ENCODE results near the gene IGLL1.
A peak's percentile ranks its signal among the peaks of the same experiment; 100 is the strongest.
"Not testable (repeated sequence)": the region's sequence is repeated elsewhere in the genome, so short reads cannot be mapped to it uniquely, and the experiment has no call there.

Gene IGLL1

DNA sequence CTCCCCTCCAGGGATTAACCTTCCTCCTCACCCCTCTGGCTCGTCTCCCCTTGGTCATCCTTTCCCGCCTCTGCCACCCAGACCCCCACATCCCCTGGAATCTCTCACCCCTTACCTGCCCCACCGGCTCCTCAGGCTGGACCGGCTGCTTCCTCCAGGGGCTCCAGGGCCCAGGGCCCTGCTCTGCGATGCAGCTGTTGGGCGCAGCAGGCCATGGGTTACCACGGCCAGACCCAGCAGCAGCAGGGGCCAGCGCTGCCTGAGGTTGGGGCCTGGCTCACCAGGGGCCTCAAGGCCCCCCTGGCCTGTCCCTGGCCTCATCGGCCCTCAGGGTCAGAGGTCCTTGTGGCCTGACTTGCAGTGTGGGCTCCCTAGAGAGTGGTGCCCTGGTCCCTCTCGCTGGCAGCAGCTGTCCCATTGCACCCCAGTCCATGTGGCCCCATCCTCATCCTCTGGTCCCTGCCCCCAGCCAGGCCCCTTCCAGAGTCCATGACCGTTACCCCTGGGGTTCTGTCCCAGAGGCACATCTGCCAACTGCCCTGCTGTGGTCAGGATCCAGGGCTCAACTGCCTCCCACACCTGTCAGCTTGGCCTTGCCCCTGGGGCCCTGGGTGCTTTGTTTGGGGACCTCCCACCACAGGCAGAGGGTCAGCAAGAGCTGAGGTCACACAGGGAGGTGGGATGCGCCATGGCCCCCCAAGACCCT lies at the start of gene IGLL1:
TSS of gene IGLL1 (minus strand) at position 421 of the 706 bp plus-strand sequence. CDS start at position 321, 100 bp downstream.
- DNase-seq (ENCODE audit: low read depth), result no peak

DNA sequence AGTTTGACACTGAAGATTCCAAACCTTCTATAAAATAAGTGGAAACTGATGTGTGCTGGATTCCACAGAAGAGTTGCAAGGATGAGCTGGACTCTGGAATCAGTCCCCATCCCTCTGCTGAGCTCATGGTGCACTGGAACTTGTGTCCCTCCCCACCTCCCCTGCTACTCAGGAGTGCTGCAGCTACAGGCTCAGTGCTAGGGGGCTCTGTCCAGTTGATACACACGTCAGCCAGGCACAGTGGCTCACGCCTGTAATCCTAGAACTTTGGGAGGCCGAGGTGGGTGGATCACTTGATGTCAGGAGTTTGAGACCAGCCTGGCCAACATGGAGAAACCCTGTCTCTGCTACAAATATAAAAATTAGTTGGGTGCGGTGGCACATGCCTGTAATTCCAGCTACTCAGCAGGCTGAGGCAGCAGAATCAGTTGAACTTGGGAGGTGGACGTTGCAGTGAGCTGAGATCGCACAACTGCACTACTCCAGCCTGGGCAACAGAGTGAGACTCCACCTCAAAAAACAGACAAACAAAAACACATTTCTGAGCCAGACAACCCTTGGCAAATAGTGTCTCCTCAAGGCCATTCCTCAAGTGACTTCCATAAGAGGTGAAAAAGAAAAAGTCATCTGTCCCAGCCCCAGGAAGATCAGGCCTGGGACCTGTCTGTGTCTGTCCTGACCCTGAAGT lies 48.1 kb upstream of the IGLL1 start:
- DNase-seq (ENCODE audit: low read depth), result not testable (repeated sequence)

DNA sequence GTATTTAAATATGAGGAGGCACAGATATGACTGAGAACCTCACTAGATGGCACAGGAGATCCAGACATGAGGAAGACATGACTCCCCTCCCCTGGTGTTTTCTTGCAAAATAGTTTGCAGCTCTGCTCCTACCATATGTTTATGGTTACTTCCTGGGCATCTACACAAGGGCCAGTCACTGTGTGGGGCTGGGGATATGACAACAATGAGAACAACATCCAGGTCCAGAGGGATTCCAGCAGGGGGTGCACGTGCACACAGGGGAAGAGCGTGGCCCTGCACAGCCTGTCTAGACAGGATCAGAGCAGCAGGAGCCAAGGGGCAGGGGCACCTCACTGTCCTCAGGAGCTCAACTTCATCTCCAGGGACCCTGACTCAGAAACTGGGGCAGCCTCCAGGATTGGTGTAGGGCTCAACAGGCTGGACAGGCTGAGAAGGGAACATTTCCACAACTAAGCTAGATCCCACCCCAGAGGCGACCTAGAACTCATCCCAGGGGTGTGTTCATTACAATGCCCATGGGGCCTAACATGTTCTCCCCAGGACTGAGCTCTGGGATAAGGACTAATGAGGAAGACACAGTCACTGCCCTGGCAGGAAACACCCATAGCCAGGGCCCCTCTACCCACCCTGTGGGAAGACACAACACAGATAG lies 47.4 kb upstream of the IGLL1 start:
- peak; percentile 8 for DNase-seq (ENCODE audit: low read depth)

DNA sequence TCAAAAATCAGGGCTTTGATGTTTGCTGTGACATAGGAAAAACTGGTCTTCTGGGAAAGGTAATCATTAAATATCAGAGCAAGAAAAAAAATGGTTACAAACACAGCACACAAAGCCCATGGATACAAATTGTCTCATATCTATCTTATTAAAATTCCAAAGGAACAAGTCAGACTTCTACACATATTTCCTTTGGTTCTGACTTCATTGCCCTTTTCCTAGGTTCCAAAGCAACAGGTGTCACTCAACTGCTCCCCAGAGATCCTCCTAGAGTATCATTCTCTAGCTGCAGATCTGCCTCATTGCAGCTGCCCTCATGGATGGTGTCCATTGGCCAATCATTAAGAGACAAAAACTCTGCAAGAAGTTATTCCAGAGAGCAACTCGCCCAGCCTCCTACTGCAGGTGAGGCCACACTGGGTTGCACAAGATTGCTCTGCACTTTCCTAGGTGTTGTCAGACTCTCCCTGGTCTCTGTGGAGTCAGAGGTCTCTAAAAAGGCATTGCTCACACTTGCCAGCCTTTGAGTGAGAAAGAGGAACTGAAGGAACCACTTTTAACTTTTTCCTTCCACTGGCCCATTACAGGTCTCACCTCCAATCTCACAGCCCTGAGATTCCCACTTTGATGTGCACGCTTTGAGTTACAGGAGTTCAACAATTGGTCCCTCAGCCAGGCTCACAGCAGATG lies 46.3 kb upstream of the IGLL1 start:
- DNase-seq (ENCODE audit: low read depth), result no peak

DNA sequence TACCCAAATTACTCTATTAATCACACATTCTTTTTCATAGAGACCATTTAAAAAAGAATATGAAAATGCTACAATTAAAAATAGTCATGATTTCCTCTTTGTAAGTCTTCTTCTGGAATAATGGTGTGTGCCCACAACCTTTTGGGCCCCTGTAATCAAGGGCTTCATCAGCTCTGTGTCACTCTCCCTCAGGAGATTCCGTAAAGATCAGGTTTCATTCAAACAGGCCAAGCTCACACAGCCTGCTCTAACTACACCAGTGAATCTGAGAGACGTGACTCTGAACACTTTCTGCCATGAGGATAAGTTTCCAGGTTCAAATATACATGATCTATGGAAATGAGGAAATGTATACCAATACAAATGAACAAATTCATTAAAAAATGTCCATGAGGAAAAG lies 42.5 kb upstream of the IGLL1 start:
- no peak for DNase-seq (ENCODE audit: low read depth)

DNA sequence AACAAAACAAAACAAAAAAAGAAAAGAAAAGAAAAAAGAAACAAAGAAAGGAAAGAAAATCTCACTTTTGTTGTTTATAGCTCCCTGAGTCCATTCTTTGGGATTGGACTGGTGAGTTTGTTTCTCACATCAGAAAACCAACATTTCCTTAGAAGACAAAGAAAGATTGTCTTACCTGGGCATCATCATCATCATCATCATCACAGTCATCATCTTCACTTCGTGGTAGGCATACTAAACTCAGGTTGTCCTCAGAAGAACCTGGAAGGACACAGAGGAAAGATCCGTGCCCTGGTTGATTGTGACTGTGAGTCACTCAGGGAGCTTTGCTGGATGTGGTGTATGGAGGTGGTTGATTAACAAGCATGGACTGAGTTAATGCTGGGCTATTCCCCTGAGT lies 41.8 kb upstream of the IGLL1 start:
- DNase-seq (ENCODE audit: low read depth), result not testable (repeated sequence)

DNA sequence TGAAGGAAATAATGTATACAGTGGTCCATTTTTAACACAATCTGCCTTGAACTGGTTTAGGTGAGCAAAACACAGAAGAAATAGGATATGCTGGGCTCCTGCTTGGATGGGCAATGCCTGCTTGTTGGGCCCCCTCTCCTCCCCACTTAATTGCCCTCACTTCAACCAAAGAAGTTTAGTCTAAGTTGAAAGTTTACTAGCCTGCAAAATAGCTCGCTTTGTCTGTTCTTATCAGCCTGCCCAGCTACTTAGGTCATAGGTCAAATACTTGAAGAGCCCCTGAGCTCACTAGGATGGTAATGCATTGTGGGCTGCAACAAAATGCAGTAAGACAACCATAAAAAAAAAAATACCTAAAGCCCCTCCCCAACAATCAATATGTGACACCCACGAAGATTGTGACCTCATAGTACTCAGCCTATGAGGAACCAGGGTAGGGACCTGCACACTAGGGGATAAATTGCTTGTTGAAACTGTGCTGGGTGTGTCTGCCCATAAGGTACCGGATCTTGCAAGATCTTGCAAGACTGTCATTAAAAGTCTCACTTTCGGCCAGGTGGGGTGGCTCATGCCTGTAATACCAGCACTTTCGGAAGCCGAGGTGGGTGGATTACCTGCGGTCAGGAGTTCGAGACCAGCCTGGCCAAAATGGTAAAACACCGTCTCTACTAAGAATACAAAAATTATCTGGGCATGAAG lies 41.1 kb upstream of the IGLL1 start:
- no peak for DNase-seq (ENCODE audit: low read depth)

DNA sequence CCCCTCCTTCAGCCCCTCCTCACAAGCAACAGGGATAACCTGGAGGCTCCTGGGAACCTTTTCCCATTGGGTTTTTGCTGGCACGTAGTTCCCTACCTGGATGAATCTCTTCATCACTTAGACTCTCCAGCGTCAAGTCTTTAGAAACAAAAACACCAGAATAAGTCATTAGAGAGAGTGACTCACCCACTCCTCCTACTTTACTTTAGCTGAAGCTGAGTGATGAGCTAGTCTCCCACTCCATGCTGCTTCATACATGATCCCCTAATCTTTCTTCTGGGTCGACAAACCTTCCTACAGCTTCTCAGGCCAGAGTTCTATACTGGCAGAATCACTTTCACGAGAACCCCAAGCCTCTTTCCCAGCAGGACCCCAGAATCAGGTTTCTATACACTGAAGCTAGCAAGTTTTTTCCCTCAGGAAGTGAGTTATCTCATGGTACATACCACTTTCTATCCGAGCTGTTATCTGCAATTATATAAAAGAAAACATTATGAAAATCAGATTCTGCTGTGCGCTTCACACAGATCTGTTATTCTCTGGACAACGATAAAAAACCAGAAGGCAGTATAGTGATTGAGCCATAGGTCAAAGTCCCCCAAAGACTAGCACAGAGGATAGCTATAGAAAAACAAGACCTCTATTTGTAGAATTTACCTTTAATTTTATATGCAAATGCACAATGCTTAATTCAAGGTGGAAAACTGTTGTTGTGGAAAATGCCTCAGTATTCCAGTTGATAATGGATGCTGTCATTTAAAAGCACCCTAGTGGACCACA lies 33.3 kb upstream of the IGLL1 start:
- DNase-seq (ENCODE audit: low read depth), result no peak

DNA sequence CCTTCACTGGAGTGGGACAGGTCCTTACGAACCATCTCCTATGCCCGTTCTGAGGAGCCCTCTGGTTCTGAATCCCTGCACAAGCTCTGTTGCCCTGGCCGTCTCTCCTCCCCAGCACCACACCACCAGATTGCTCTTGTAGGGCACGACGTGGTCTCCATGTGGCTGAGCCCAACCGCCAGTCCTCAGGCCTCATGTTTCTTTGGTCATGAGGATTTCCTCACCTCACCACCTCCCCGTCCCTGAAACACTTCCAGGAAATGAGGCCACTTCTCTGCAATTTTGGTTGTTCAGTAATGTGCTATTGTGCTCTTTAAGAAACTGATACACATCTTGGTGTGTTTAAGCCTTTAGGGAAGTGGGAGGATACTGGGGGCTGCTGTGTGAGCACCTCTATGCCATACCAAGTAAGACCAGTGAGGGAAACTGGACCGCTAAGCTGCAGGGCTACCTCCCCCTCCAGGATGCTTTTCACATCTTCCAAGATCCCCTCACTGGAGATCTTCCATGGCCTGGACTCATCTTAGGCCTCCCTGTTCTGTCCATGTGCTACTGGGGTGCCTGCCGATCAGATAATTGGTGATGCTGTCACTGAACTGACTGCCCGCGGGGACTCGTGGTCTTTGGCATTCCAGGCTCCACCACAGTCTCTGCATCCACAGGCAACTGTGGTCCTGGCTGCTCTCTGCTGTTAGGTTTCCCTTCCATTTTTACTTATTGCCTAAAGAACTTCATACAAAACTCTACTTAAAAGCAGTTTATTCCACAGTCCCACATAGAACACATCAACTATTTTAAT lies 30.1 kb upstream of the IGLL1 start:
- DNase-seq (ENCODE audit: low read depth), result no peak

DNA sequence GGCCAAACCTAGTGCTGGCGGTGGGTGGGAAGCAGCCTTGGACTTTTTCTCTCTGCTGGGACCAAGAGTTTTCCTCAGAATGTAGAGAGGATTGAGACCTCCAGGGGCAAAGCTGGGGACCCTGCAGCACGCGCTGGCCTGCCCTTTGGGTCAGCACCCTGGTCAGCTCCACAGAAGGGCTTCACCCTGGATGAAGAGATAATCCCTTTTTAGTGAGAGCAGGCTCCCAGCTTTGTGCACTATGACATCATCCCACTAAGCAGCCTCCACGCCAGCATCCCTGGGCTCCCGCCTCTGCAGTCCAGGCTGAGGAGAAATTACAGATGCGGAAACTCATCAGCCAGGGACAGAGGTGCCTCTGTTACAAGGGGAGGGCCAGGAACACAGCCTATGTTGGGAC lies 28.5 kb upstream of the IGLL1 start:
- no peak for DNase-seq (ENCODE audit: low read depth)

DNA sequence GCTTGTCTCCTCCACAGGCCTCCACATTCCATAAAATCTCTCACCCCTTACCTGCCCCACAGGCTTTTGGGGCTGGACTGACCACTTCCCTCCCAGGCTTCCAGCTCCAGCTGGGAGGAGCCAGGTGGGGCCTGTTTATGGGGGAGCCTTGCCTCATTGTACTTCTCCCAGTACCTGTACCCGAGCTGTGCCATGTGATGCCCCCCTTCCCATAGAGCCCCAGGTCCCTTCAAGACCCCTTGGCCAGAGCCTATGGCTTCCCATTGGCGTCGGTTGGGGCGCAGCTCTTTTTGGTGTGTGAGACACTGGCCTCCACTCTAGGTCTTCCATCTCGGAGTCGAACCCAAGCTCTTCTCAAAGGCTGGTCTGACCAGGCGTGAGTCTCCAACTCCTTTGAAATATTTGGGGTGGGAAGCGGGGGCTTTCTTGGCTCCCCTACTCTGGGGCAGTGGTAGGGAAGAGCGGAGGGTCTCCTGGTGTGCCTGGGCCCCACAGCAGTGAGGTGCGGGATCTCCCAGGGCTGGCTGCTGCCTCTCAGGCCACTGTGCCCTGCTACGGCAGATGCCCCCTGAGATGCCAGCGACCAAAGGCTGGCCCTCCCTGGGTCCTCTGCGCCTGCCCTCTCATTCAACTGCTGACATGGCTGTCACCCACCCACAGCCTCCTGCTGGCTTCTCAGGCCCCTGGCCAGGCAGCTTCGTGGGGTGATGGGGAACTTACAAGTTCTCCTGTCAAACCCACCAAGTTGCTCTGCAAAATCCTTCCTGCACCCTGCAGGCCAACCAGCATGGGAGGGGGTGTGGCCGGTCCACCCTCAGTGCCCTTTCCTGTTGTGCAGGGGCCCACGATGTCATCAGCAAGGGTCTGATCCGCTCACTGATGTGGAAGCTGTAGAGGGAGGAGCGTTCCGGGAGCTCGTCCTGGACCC lies 26.4 kb upstream of the IGLL1 start:
- no peak for DNase-seq (ENCODE audit: low read depth)

DNA sequence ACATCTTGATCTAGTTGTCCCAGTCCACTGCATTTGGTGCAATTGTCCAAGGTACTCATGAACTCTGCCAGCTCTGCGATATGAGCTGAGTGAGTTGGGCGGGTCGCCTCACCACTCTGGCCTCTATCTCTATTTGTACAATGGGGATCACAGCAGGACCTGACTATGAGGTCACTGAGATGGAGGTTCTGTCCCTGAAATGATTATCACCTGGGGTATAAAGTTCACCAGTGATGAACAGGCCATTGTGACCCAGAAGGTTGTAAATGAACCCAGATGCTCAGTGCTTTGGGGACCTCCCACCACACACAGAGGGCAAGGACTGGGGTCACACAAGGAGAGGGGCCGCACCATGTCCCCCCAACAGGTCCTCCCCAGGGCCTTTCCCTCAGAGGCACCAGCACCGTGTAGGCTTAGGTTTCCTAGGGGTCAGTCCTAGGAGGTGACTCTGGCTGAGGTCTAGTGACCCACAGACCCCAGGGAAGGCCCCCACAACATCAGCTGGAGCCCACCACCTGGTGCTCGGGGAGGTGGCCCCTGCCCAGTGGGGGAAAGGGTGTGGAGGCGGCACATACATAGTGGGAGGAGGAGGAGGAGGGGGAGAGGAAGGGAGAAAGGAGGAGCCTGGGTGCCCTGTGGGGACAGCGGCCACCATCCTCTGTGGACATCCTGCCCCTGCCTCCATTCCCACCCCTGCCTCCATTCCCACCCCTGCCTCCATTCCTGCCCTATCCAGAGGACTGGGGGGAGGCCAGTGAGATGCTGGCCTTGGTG lies 25.0 kb upstream of the IGLL1 start:
- no peak for DNase-seq (ENCODE audit: low read depth)

DNA sequence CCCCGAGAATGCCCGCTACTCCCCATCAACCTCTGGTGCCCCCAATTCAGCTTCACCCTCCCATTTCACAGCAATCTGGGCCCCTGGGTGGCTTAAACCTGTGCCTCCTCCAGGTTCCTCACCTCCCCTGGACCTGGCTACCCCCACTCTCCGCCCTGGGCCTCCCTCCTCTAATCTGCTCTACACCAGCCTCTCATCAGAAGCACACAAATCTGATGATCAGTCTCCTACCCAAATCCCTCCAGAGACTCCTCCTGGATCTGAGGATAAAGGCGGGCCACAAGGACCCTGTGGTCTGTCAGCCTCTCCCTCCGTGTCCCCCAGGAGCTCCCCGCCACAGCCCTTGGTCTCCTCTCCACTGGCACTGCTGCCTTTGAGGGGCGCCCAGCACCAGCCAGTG lies 23.2 kb upstream of the IGLL1 start:
- no peak for DNase-seq (ENCODE audit: low read depth)

DNA sequence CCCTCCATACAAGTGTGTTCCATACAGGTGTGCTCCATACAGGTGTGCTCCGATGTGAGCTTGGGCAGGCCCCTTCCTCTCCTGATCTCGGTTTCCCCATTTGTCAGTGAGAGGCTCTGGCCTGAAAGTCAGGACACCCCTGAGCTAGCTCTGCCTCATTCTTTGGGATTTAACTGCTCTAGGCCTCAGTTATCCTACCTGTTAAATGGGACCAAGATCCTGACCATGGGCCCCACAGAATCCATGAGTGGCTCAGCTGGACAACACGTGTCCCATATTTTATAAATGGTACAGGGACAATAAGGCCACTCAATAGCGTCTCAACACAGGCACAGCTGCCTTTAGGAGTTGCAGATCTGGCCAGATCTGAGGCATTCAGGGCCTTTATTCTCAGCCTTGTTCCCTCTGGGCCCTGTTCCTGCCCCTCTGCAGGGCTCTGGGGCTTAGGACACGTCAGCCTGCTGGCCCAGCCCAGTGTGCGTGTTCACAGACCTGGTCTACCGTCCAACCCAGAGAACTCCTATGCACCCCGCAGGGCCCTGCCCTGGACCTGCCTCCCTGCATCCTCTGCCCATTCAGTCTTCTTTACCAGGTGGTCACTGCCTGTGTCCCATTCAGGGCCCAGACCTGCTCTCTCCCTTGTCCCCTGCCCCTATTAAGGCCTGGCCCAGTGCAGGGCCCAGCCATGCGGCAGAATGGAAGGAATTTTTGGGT lies 18.9 kb upstream of the IGLL1 start:
- no peak for DNase-seq (ENCODE audit: low read depth)

DNA sequence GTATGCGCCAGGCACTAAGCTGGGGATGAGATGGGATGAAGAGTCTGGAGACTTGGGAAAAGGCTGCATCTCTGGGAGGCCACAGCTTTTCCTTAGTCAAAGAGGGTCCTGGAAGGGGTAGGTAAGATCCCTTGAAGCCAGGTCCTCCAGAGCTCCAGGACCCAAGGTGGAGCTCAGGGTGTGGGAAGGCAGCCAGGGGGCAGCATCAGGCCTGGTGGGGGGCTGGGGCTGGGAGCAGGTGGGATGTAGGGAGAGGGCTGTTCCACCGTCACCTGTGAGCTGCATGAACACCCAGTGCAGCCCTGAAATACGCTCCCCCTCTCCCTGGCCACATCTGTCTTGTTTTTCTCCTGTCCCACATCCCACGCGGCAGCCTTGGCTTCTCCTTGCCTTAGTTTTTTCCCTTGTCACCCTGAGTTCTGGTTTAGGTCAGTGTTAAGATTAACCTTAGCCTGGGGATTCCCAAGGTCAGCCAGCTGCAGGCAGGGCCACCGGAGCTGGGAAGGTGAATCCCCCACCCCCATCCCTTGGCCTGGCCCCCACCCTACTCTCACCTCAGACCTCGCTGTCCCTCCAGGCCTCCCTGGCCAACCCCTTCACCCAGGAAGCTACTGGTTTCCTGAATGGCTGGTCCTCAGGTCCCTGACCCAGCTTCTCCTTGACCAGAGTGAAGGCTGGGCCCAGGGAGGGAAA lies 17.6 kb upstream of the IGLL1 start:
- DNase-seq (ENCODE audit: low read depth), result not testable (repeated sequence)

DNA sequence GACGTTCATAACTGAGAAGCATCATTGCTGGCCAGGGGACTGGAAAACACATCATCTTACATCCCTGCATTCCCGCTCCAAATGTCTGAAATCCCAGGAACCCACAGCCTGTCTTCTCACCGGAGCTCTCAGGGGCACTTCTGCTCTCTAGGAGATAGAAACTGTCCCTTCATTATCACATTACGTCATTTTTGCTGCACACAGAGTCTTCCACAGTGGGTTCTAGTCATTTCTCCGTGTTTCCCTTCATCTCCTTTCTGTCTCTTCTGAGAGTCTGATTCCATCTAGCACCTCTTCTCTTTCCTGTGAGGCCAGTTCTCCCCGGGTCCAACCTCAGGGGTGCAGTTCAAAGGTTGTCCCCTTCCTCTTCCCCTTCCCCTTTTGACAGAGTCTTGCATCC lies 15.8 kb upstream of the IGLL1 start:
- not testable (repeated sequence) for DNase-seq (ENCODE audit: low read depth)

DNA sequence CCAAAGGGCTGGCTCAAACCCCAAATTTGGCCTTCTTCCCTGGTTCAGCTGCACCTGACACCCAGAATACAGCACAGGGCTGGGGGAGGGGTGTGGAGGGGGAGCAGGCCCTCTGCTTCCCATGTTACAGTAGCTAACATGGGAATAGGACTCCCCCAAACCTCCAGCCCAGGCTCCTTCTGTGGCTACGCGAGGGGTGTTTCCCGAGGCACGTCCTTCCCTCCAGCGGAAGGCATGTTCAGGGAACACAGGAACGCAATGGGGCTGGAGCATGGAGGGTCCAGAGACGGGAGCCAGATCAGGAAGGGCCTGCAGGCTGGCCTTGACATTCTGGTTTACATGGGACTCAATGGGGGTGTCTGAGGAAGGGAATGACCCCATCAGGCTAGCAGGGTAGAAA lies 11.8 kb upstream of the IGLL1 start:
- DNase-seq (ENCODE audit: low read depth), result no peak

All from stimulated activated CD8-positive, alpha-beta memory T cell treated with anti-CD3 and anti-CD28 coated beads, Interleukin-12 subunit alpha, Interleukin-12 subunit beta, amount 100 ng/mL, for 4 hours (primary cell).